ENCODE data around the gene CYBB. TPM values are rescaled to one million over a fixed set of nuclear protein-coding genes. Genes with fewer than 3 reads are reported as not detected.

The CYBB gene
- total RNA-seq, 1 experiment from 2014 or later, result 13.4 TPM

GRCh38 chrX:37754516-37754915 lies 25.3 kb upstream of the CYBB start:
- Histone ChIP-seq H2AFZ (ENCODE audit: low read length) (peak overlapping the region; percentile 51; the same call in 1 of the 2 replicates), H3K4me1 (ENCODE audit: low read length) (peaks cover 27% of the 10 kb centered on the region), H3K79me2 (ENCODE audit: low read length) (no peaks in the 10 kb centered on the region), H3K9me2 (replicated peaks; ENCODE audit: insufficient read depth, low read length) (no peaks in the 10 kb centered on the region), H3K9ac (ENCODE audit: low read length) (no peak overlapping the region), H3K27ac (ENCODE audit: low read length) (peak overlapping the region; percentile 82), H3K27me3 (ENCODE audit: low read length) (no peaks in the 10 kb centered on the region), H3K9me3 (ENCODE audit: low read length) (no peaks in the 10 kb centered on the region), H3K36me3 (ENCODE audit: insufficient read depth, low read length) (no peaks in the 10 kb centered on the region), H4K20me1 (ENCODE audit: insufficient read depth, low read depth, low read length) (no peaks in the 10 kb centered on the region), H3K4me3 (ENCODE audit: low read length) (peak overlapping the region; percentile 17; the same call in 1 of the 2 replicates), H3K4me2 (ENCODE audit: low read depth, low read length, poor library complexity, severe bottlenecking) (peak overlapping the region; percentile 20)
- DNase-seq, result no peak

DNA sequence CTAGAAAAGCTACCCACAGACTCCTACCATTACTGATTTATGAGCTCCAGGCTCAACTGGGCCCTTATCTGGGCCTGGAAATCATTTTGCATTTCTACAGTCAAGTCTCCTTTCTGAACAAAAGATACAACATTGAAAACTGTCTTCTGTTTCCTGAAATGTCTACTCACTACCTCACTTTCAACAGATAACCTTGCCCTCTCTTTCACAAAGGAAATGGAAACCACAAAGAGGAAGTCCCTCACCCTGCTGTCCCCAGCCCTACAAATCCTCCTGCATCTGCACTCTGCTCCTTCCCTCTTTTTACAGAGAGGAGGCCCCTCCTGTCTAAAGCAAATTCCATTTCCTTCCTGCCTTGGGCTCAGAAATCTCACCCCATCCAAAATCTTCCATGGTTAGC lies 24.8 kb upstream of the CYBB start:
- H3K36me3 ChIP-seq (ENCODE audit: insufficient read depth, low read length), result no peaks in the 10 kb centered on the region
- H3K27me3 ChIP-seq (ENCODE audit: low read length), result no peaks in the 10 kb centered on the region
- H3K79me2 ChIP-seq (ENCODE audit: low read length), result no peaks in the 10 kb centered on the region
- peak overlapping the region; percentile 82 for H3K27ac ChIP-seq (ENCODE audit: low read length)
- peak; percentile 78 for DNase-seq
- no peaks in the 10 kb centered on the region for H3K9me2 ChIP-seq (replicated peaks; ENCODE audit: insufficient read depth, low read length)
- H3K9ac ChIP-seq (ENCODE audit: low read length), result no peak overlapping the region
- peak overlapping the region; percentile 20 for H3K4me2 ChIP-seq (ENCODE audit: low read depth, low read length, poor library complexity, severe bottlenecking)
- no peaks in the 10 kb centered on the region for H3K9me3 ChIP-seq (ENCODE audit: low read length)
- H4K20me1 ChIP-seq (ENCODE audit: insufficient read depth, low read depth, low read length), result no peaks in the 10 kb centered on the region
- peak overlapping the region; percentile 17; the same call in 1 of the 2 replicates for H3K4me3 ChIP-seq (ENCODE audit: low read length)
- peak overlapping the region; percentile 51 for H2AFZ ChIP-seq (ENCODE audit: low read length)
- peaks cover 27% of the 10 kb centered on the region for H3K4me1 ChIP-seq (ENCODE audit: low read length)

DNA sequence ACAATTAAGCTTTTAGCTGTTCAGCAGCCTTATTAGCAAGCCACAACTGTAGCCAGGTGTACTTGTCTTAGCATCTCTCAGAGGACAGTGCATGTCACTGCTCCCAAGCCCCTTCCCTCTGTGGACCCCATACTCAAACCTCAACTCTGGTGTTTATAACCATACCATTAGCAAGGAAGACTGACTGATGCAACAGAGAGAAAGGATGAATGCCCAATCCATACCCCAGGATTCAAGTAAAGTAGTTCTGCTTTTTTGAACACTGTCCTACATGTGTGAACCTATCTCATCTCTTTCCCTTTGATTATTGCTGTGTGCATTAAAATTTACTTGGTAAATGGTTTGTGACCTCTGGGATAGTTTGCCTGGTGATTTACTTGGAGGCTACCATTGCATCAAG lies 22.8 kb upstream of the CYBB start:
- no peak for DNase-seq
- peaks cover 27% of the 10 kb centered on the region for H3K4me1 ChIP-seq (ENCODE audit: low read length)
- H3K9ac ChIP-seq (ENCODE audit: low read length), result no peak overlapping the region
- H3K4me2 ChIP-seq (ENCODE audit: low read depth, low read length, poor library complexity, severe bottlenecking), result no peak overlapping the region
- H4K20me1 ChIP-seq (ENCODE audit: insufficient read depth, low read depth, low read length), result no peaks in the 10 kb centered on the region
- no peaks in the 10 kb centered on the region for H3K79me2 ChIP-seq (ENCODE audit: low read length)
- H3K9me2 ChIP-seq (replicated peaks; ENCODE audit: insufficient read depth, low read length), result no peaks in the 10 kb centered on the region
- no peak overlapping the region for H3K4me3 ChIP-seq (ENCODE audit: low read length)
- no peaks in the 10 kb centered on the region for H3K27me3 ChIP-seq (ENCODE audit: low read length)
- no peak overlapping the region for H2AFZ ChIP-seq (ENCODE audit: low read length)
- no peaks in the 10 kb centered on the region for H3K36me3 ChIP-seq (ENCODE audit: insufficient read depth, low read length)
- no peaks in the 10 kb centered on the region for H3K9me3 ChIP-seq (ENCODE audit: low read length)
- no peak overlapping the region for H3K27ac ChIP-seq (ENCODE audit: low read length)

DNA sequence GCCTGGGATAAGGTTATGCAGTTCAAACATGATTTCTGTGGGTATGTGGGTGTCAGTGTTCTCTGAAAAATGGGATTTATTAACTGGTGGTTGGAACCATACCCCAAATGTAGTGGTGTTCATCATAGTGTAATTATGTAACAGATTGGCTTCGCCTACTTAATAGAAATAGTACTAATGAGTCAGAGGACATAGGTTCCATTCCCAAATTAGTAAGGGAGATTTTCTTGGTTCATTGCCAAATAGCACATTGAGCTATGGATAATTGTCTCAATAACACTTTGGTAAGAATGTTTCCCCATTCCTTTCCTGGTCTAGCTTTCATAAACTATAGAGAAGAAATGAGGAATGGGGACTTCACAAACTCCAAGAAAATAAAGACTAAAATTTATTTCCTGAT lies 20.5 kb upstream of the CYBB start:
- no peaks in the 10 kb centered on the region for H3K9me2 ChIP-seq (replicated peaks; ENCODE audit: insufficient read depth, low read length)
- H3K9me3 ChIP-seq (ENCODE audit: low read length), result no peaks in the 10 kb centered on the region
- H3K4me2 ChIP-seq (ENCODE audit: low read depth, low read length, poor library complexity, severe bottlenecking), result no peak overlapping the region
- no peak for DNase-seq
- H3K79me2 ChIP-seq (ENCODE audit: low read length), result no peaks in the 10 kb centered on the region
- H3K27me3 ChIP-seq (ENCODE audit: low read length), result no peaks in the 10 kb centered on the region
- H2AFZ ChIP-seq (ENCODE audit: low read length), result no peak overlapping the region
- no peak overlapping the region for H3K4me3 ChIP-seq (ENCODE audit: low read length)
- peaks cover 24% of the 10 kb centered on the region for H3K4me1 ChIP-seq (ENCODE audit: low read length)
- H3K27ac ChIP-seq (ENCODE audit: low read length), result no peak overlapping the region
- no peaks in the 10 kb centered on the region for H4K20me1 ChIP-seq (ENCODE audit: insufficient read depth, low read depth, low read length)
- no peaks in the 10 kb centered on the region for H3K36me3 ChIP-seq (ENCODE audit: insufficient read depth, low read length)
- H3K9ac ChIP-seq (ENCODE audit: low read length), result no peak overlapping the region

DNA sequence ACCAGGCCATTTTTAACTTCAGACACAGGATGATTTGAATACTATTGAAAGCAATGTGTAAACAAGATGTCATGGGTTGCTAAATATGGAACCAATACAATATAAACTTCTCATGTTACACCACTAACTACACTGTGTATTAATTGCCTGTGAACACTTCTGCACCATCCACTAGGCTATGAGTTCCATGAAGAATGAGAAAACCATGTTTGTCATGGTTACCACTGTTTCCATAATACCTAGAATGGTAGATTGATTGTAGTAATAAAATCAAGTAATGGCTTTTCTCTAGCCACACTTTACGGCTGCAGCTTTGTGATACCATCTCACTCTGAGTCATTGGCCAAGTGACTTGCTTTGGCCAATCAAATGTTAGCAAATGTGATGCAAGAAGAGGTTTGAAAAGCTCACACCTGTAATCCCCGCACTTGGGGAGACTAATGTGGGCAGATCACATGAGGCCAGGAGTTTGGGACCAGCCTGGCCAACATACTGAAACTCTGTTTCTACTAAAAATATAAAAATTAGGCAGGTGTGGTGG lies 19.9 kb upstream of the CYBB start:
- H4K20me1 ChIP-seq (ENCODE audit: insufficient read depth, low read depth, low read length), result no peaks in the 10 kb centered on the region
- H3K27ac ChIP-seq (ENCODE audit: low read length), result no peak overlapping the region
- no peaks in the 10 kb centered on the region for H3K79me2 ChIP-seq (ENCODE audit: low read length)
- H3K9me3 ChIP-seq (ENCODE audit: low read length), result no peaks in the 10 kb centered on the region
- H3K9ac ChIP-seq (ENCODE audit: low read length), result no peak overlapping the region
- H3K27me3 ChIP-seq (ENCODE audit: low read length), result no peaks in the 10 kb centered on the region
- H3K9me2 ChIP-seq (replicated peaks; ENCODE audit: insufficient read depth, low read length), result no peaks in the 10 kb centered on the region
- no peak overlapping the region for H2AFZ ChIP-seq (ENCODE audit: low read length)
- H3K4me1 ChIP-seq (ENCODE audit: low read length), result peaks cover 18% of the 10 kb centered on the region
- no peak overlapping the region for H3K4me3 ChIP-seq (ENCODE audit: low read length)
- no peaks in the 10 kb centered on the region for H3K36me3 ChIP-seq (ENCODE audit: insufficient read depth, low read length)
- DNase-seq, result no peak
- no peak overlapping the region for H3K4me2 ChIP-seq (ENCODE audit: low read depth, low read length, poor library complexity, severe bottlenecking)

- no peak overlapping the region for H3K4me2 ChIP-seq (ENCODE audit: low read depth, low read length, poor library complexity, severe bottlenecking)
- peaks cover 5% of the 10 kb centered on the region; the same call in 1 of the 2 replicates for H3K4me1 ChIP-seq (ENCODE audit: low read length)
- H3K27me3 ChIP-seq (ENCODE audit: low read length), result no peaks in the 10 kb centered on the region
- H3K27ac ChIP-seq (ENCODE audit: low read length), result no peak overlapping the region
- no peaks in the 10 kb centered on the region for H3K36me3 ChIP-seq (ENCODE audit: insufficient read depth, low read length)
- H2AFZ ChIP-seq (ENCODE audit: low read length), result no peak overlapping the region
- no peaks in the 10 kb centered on the region for H3K9me3 ChIP-seq (ENCODE audit: low read length)
- H3K79me2 ChIP-seq (ENCODE audit: low read length), result no peaks in the 10 kb centered on the region
- H3K9ac ChIP-seq (ENCODE audit: low read length), result no peak overlapping the region
- no peak overlapping the region for H3K4me3 ChIP-seq (ENCODE audit: low read length)
- no peak for DNase-seq
- H4K20me1 ChIP-seq (ENCODE audit: insufficient read depth, low read depth, low read length), result no peaks in the 10 kb centered on the region
- no peaks in the 10 kb centered on the region for H3K9me2 ChIP-seq (replicated peaks; ENCODE audit: insufficient read depth, low read length)
Measured at GRCh38 chrX:37763400-37763799, 16.5 kb upstream of the CYBB start.

DNA sequence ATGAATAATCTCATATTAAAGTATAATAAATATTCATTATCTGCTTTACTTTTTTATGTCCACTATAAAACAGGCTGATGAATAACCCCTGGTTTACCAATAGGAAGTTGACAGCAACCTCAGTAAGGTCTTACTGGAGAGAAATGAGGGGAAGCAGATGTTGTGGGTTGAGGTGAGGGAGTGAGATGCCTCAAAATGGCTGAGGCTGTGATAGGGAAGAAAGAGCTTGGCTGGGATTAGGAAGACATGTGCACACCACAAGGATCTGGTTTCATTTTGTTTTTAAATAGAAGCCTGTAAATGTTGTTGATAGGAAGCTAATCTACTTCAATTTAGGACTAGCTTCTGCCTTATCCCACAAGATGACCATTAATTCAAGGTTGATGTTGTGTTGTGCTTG lies 14.4 kb upstream of the CYBB start:
- no peak overlapping the region for H3K27ac ChIP-seq (ENCODE audit: low read length)
- peaks cover 5% of the 10 kb centered on the region; the same call in 1 of the 2 replicates for H3K4me1 ChIP-seq (ENCODE audit: low read length)
- H2AFZ ChIP-seq (ENCODE audit: low read length), result no peak overlapping the region
- DNase-seq, result no peak
- H3K9ac ChIP-seq (ENCODE audit: low read length), result no peak overlapping the region
- H3K4me2 ChIP-seq (ENCODE audit: low read depth, low read length, poor library complexity, severe bottlenecking), result no peak overlapping the region
- H3K9me3 ChIP-seq (ENCODE audit: low read length), result no peaks in the 10 kb centered on the region
- no peak overlapping the region for H3K4me3 ChIP-seq (ENCODE audit: low read length)
- H4K20me1 ChIP-seq (ENCODE audit: insufficient read depth, low read depth, low read length), result no peaks in the 10 kb centered on the region
- no peaks in the 10 kb centered on the region for H3K9me2 ChIP-seq (replicated peaks; ENCODE audit: insufficient read depth, low read length)
- H3K79me2 ChIP-seq (ENCODE audit: low read length), result no peaks in the 10 kb centered on the region
- H3K27me3 ChIP-seq (ENCODE audit: low read length), result no peaks in the 10 kb centered on the region
- no peaks in the 10 kb centered on the region for H3K36me3 ChIP-seq (ENCODE audit: insufficient read depth, low read length)

- Histone ChIP-seq H3K9me3 (ENCODE audit: low read length) (no peaks in the 10 kb centered on the region), H3K4me3 (ENCODE audit: low read length) (no peak overlapping the region), H2AFZ (ENCODE audit: low read length) (no peak overlapping the region), H3K79me2 (ENCODE audit: low read length) (no peaks in the 10 kb centered on the region), H3K27ac (ENCODE audit: low read length) (no peak overlapping the region), H3K4me2 (ENCODE audit: low read depth, low read length, poor library complexity, severe bottlenecking) (no peak overlapping the region), H4K20me1 (ENCODE audit: insufficient read depth, low read depth, low read length) (no peaks in the 10 kb centered on the region), H3K9ac (ENCODE audit: low read length) (no peak overlapping the region), H3K36me3 (ENCODE audit: insufficient read depth, low read length) (no peaks in the 10 kb centered on the region), H3K4me1 (ENCODE audit: low read length) (peaks cover 5% of the 10 kb centered on the region; the same call in 1 of the 2 replicates), H3K9me2 (replicated peaks; ENCODE audit: insufficient read depth, low read length) (no peaks in the 10 kb centered on the region), H3K27me3 (ENCODE audit: low read length) (no peaks in the 10 kb centered on the region)
- DNase-seq, result no peak
Measured at GRCh38 chrX:37767430-37767829, 12.4 kb upstream of the CYBB start.
